ENCODE measurements around the gene FUT1.

The FUT1 gene

GRCh38 chr19:48752496-48753365 is at the start of gene FUT1:
Gene FUT1 (minus strand): TSS chr19:48752641. CDS start chr19:48751281, 1,360 bp downstream.
- Histone ChIP-seq H3K36me3 (ENCODE audit: insufficient read depth, low read length) (no peaks in the 10 kb centered on the region), H3K4me1 (ENCODE audit: insufficient read depth, low read length, poor library complexity, severe bottlenecking) (no peaks in the 10 kb centered on the region), H3K4me3 (ENCODE audit: low read length, poor library complexity, severe bottlenecking) (no peak within 1 kb of the TSS), H3K79me2 (ENCODE audit: insufficient read depth, low read length) (no peaks in the 10 kb centered on the region), H3F3A (ENCODE audit: low read depth) (no peaks in the 10 kb centered on the region), H4K20me1 (ENCODE audit: insufficient read depth, low read length, poor library complexity, severe bottlenecking) (no peaks in the 10 kb centered on the region), H3K9me3 (ENCODE audit: insufficient read depth, low read depth, low read length) (no peaks in the 10 kb centered on the region), H3K9ac (ENCODE audit: low read depth, low read length, poor library complexity, severe bottlenecking) (no peak within 1 kb of the TSS), H3K9me2 (replicated peaks; ENCODE audit: low read depth, low read length) (no peaks in the 10 kb centered on the region), H3K4me2 (ENCODE audit: low read depth, low read length, poor library complexity, severe bottlenecking) (no peak within 1 kb of the TSS), H2AFZ (ENCODE audit: low read length) (no peak within 1 kb of the TSS), H3K27me3 (ENCODE audit: insufficient read depth, low read length, poor library complexity, severe bottlenecking) (no peaks in the 10 kb centered on the region)
- no peak for TF ChIP-seq CTCF (conservative IDR thresholded peaks at IDR 0.05; ENCODE audit: low read length)
- TF ChIP-seq EZH2phosphoT487 (IDR thresholded peaks at IDR 0.05; ENCODE audit: borderline replicate concordance), result no peak

DNA sequence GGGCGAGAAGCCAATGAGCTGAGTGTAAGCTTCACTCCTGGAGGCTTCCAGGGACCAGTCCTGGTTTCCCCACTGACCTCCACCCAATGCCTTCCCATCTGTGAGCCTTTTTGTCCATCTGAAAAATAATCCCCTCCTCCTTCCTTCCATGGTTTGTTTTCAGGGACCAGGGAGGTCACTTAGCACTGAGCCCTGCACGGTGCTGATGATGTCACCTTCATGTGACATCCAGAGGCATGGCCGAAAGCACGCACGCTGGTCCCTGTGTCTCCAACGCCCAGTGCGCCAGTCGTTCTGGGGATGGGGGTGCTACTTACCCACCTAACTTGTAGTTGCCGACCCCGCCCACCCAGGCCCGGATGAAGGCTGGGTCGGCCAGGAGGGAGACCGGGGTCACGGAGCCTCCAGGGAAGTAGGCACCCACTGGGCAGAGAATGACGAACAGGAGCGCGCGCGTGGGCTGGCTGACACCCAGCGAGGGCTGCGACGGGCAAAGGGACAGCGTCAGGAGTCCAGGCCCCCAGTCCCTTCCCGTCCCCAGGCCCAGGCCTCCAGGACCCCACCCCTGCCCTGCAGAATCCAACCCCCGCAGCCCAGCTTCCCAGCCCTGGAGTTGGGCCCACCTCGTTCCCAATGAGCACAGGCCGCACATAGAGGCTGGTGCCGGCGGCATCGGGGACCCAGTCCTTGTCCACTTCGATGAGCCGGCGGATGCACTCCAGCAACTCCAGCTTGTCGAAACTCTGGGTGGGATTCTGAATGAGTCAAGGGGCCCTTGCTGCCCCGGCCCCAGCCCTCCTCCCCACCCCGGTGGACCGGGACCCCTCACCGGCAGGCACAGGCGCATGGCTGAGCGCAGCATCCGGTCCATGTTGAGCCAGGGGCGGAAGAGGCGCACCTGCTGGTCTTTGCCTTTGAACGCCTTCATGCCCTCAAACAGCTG is 47.2 kb upstream of the FUT1 start:
- Histone ChIP-seq H3K79me2 (ENCODE audit: insufficient read depth, low read length) (no peaks in the 10 kb centered on the region), H4K20me1 (ENCODE audit: insufficient read depth, low read length, poor library complexity, severe bottlenecking) (no peaks in the 10 kb centered on the region), H3K36me3 (ENCODE audit: insufficient read depth, low read length) (no peaks in the 10 kb centered on the region), H3K9me3 (ENCODE audit: insufficient read depth, low read depth, low read length) (no peaks in the 10 kb centered on the region), H3K9me2 (replicated peaks; ENCODE audit: low read depth, low read length) (no peaks in the 10 kb centered on the region), H2AFZ (ENCODE audit: low read length) (no peak overlapping the region), H3K27me3 (ENCODE audit: insufficient read depth, low read length, poor library complexity, severe bottlenecking) (no peaks in the 10 kb centered on the region), H3K4me1 (ENCODE audit: insufficient read depth, low read length, poor library complexity, severe bottlenecking) (peaks cover 9% of the 10 kb centered on the region), H3K4me3 (ENCODE audit: low read length, poor library complexity, severe bottlenecking) (peak overlapping the region; percentile 6), H3K9ac (ENCODE audit: low read depth, low read length, poor library complexity, severe bottlenecking) (peak overlapping the region; percentile 56), H3K4me2 (ENCODE audit: low read depth, low read length, poor library complexity, severe bottlenecking) (peak overlapping the region; percentile 55), H3F3A (ENCODE audit: low read depth) (no peaks in the 10 kb centered on the region)
- TF ChIP-seq EZH2phosphoT487 (IDR thresholded peaks at IDR 0.05; ENCODE audit: borderline replicate concordance) (no peak), CTCF (conservative IDR thresholded peaks at IDR 0.05; ENCODE audit: low read length) (no peak)

GRCh38 chr19:48798937-48799336 is 46.5 kb upstream of the FUT1 start:
- no peaks in the 10 kb centered on the region for H3K27me3 ChIP-seq (ENCODE audit: insufficient read depth, low read length, poor library complexity, severe bottlenecking)
- H3F3A ChIP-seq (ENCODE audit: low read depth), result no peaks in the 10 kb centered on the region
- peak overlapping the region; percentile 56 for H3K9ac ChIP-seq (ENCODE audit: low read depth, low read length, poor library complexity, severe bottlenecking)
- no peak overlapping the region for H2AFZ ChIP-seq (ENCODE audit: low read length)
- no peak for TF ChIP-seq EZH2phosphoT487 (IDR thresholded peaks at IDR 0.05; ENCODE audit: borderline replicate concordance)
- TF ChIP-seq CTCF (conservative IDR thresholded peaks at IDR 0.05; ENCODE audit: low read length), result no peak
- peaks cover 9% of the 10 kb centered on the region for H3K4me1 ChIP-seq (ENCODE audit: insufficient read depth, low read length, poor library complexity, severe bottlenecking)
- H4K20me1 ChIP-seq (ENCODE audit: insufficient read depth, low read length, poor library complexity, severe bottlenecking), result no peaks in the 10 kb centered on the region
- H3K9me3 ChIP-seq (ENCODE audit: insufficient read depth, low read depth, low read length), result no peaks in the 10 kb centered on the region
- H3K36me3 ChIP-seq (ENCODE audit: insufficient read depth, low read length), result no peaks in the 10 kb centered on the region
- H3K9me2 ChIP-seq (replicated peaks; ENCODE audit: low read depth, low read length), result no peaks in the 10 kb centered on the region
- peak overlapping the region; percentile 55 for H3K4me2 ChIP-seq (ENCODE audit: low read depth, low read length, poor library complexity, severe bottlenecking)
- H3K79me2 ChIP-seq (ENCODE audit: insufficient read depth, low read length), result no peaks in the 10 kb centered on the region
- peak overlapping the region; percentile 6 for H3K4me3 ChIP-seq (ENCODE audit: low read length, poor library complexity, severe bottlenecking)

Data from Loucy (cell line).